Suprapubic skin (tissue), 4 donors: ENCODE results near the gene FLRT2.

Source experiments
- CTCF ChIP-seq, 2 donors: fragments of 200-600 bp in 1 of 2; fragments of 450-650 bp in 1 of 2; sonication (generic) in 1 of 2; IDR thresholded peaks; one replicate each; pipeline ENCODE4 v1.5.1; 2016 to 2019; ENCODE audit warnings: antibody characterized with exemption in 2 of 2, mild to moderate bottlenecking in 1 of 2, moderate library complexity in 1 of 2
- EP300 ChIP-seq: sonication (generic); formaldehyde crosslinking; IDR thresholded peaks from one replicate; pipeline ENCODE4 v1.6.1; 2017; ENCODE audit warnings: antibody characterized with exemption
- POLR2A ChIP-seq, 2 donors: fragments of 450-650 bp; IDR thresholded peaks; one replicate each; pipeline ENCODE4 v1.6.1; 2017; ENCODE audit warnings: antibody characterized with exemption in 2 of 2, mild to moderate bottlenecking in 2 of 2, moderate library complexity in 2 of 2
- POLR2AphosphoS5 ChIP-seq, 3 donors: sonication (generic); formaldehyde crosslinking; IDR thresholded peaks; one replicate each; pipeline ENCODE4 v1.6.1; 2017; ENCODE audit warnings: antibody characterized with exemption in 3 of 3

DNA sequence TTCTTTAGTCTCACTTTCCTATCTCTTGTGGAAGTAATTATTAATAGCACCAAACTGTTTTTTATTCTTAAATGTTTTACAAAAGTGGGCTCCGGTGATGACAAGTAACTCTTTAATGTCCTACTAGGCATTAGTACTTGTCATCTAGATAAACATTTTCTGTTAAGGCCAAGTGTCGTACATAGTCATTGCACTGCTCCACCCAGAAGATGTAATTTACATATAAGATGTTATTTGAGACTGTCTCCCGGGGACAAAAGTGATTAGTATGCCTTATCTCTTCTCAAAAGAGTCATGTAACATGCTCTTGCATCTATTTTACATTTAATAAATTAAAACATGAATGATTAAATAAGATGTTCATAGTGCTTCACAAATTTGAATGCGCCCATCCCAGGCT lies 88.4 kb downstream of the FLRT2 start:
- TF ChIP-seq CTCF (IDR thresholded peaks at IDR 0.05) (no peak), EP300 (no peak), POLR2AphosphoS5 (IDR thresholded peaks at IDR 0.05) (no peak), POLR2A (IDR thresholded peaks at IDR 0.05) (no peak)
